Activated naive CD4-positive, alpha-beta T cell treated with anti-CD3 and anti-CD28 coated beads for 36 hours (primary cell): ENCODE measurements around the gene SEMA4A. TPM values are rescaled to one million over a fixed set of nuclear protein-coding genes. Genes with fewer than 3 reads are reported as not detected.

ENCODE experiments used
- CTCF ChIA-PET: fragments of 350-600 bp; sonication (Branson Sonifier 250); formaldehyde crosslinking; loops from one replicate; lab custom pipeline; 2021; ENCODE audit warnings: antibody characterized with exemption; lab: Charles Lee
- DNase-seq: peaks from one replicate; pipeline ENCODE4 v3.0.0-alpha.2; 2020
- H3K27ac Mint-ChIP-seq: one replicate; pipeline ENCODE4 v1.8.0; 2021; ENCODE audit warnings: mild to moderate bottlenecking, mixed read lengths
- H3K27me3 Mint-ChIP-seq: one replicate; pipeline ENCODE4 v1.8.0; 2021; ENCODE audit warnings: low read depth, mixed read lengths
- H3K36me3 Mint-ChIP-seq: one replicate; pipeline ENCODE4 v1.8.0; 2021; ENCODE audit warnings: low read depth, mixed read lengths
- H3K4me1 Mint-ChIP-seq: one replicate; pipeline ENCODE4 v1.8.0; 2021; ENCODE audit warnings: low read depth, mixed read lengths
- H3K4me3 Mint-ChIP-seq: one replicate; pipeline ENCODE4 v1.8.0; 2021; ENCODE audit warnings: mild to moderate bottlenecking, moderate library complexity, mixed read lengths
- H3K9me3 Mint-ChIP-seq: one replicate; pipeline ENCODE4 v1.8.0; 2021; ENCODE audit warnings: mixed read lengths
- intact Hi-C: fragments of 100-400 bp; cut with micrococcal nuclease; formaldehyde crosslinking; loops from one replicate; pipeline ENCODE4 v1.15.1; 2023
- total RNA-seq, 2 experiments: library from RNA; stranded (reverse); gene quantifications; one replicate each; pipeline ENCODE4 v1.2.3, GENCODE V29; 2021

SEMA4A gene
- 10 to 100 TPM; 17.4 to 17.5 TPM for total RNA-seq

DNA sequence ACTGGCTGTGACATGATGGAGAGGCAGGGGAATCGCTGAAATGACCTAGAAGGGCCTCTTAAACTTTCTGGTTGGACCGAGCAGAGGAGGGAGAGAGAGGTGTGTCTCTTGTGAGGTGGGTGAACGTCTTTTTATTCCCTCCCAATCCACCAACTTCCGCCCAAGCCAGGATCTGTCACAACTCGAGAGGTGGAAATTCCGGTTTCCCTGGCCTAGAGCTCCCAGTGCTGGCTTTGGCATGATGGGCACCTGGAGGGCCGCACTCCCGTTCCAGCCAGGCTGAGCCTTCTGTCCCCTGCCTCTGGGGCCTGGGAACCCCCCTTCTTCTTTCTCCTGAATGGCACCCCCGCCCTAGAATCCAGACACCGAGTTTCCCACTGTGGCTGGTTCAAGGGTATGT is at the start of gene SEMA4A:
SEMA4A (plus strand) TSS at position 224 of the 400 bp plus-strand sequence. CDS start 994 bp downstream, outside the sequence.
- Mint-ChIP-seq H3K27me3 (no peaks in the 10 kb centered on the region), H3K27ac (peak within 1 kb of the TSS; percentile 64), H3K9me3 (no peaks in the 10 kb centered on the region), H3K36me3 (no peaks in the 10 kb centered on the region), H3K4me1 (peaks cover 62% of the 10 kb centered on the region), H3K4me3 (peak within 1 kb of the TSS; percentile 65)
- DNase-seq, result no peak
- intact Hi-C loops, result no loop called here
- CTCF ChIA-PET, result no interaction called here

GRCh38 chr1:156104065-156104810 is 49.1 kb upstream of the SEMA4A start:
- Mint-ChIP-seq H3K27ac (peak overlapping the region; percentile 63), H3K36me3 (no peaks in the 10 kb centered on the region), H3K9me3 (no peaks in the 10 kb centered on the region), H3K4me1 (peaks cover 61% of the 10 kb centered on the region), H3K4me3 (no peak overlapping the region), H3K27me3 (peaks cover 16% of the 10 kb centered on the region)
- intact Hi-C loops, result no loop called here
- peak; percentile 48 for DNase-seq
- CTCF ChIA-PET, result interaction anchor here (0.7 to 4.1 kb wide), 5 partner anchors 9 to 27 kb away, joined by 3 to 38 read pairs (median 5); partner anchors contain the start of gene LMNA

DNA sequence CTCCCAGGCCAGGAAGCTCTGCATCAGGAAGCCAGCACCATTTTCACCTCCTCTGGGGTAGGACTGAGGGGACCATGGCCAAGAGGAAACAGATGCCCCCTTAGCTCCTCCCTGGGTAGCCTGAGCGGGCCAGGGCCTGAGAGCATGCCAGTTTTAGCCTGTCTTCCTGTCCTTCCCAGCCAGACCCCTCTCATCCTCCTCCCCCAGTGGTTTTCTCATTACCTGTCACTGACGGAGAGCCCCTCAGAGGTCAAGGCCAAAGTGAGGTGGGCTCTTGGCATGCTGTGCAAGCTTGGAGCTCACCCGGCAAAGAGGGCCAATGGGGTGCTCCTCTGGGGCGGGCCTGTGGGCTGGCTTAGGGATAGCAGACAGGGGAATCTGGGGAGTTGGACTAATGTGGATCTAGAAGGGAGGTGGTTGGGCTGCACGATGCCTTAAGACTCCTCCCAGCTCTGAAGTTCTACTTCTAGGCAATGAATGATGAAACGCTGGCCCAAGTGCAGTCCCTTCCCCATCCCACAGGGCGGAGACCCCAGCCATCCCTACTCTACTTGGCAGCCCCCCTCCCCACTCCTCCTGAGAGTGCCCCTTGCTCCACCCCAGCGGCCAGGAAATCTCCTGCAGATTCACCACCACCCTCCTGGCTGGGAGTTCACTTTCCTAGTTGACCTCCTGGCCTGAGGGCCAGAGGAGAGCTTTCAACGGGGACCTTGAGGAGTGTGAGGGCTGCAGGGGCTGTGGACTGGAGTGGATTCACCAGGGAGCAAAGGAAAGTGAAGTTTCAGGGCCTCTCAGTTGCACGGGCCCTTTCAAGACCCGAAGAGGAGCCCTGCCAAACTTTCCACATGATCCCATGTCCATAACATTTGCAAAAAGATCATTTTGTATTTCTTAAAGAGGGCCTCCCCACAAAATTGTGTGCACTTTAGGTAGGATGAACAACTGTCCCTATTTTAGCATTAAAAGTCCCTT is 48.2 kb upstream of the SEMA4A start:
- Mint-ChIP-seq H3K36me3 (no peaks in the 10 kb centered on the region), H3K4me3 (peak overlapping the region; percentile 54), H3K27me3 (peaks cover 14% of the 10 kb centered on the region), H3K4me1 (peaks cover 61% of the 10 kb centered on the region), H3K27ac (peak overlapping the region; percentile 90), H3K9me3 (no peaks in the 10 kb centered on the region)
- CTCF ChIA-PET, result interaction anchor here (1.2 to 4.1 kb wide), 4 partner anchors 9 to 119 kb away, joined by 3 to 38 read pairs (median 14); partner anchors contain the start of gene LMNA
- DNase-seq, result no peak
- intact Hi-C loops, result no loop called here

GRCh38 chr1:156106624-156107488 is 46.5 kb upstream of the SEMA4A start:
- intact Hi-C loops, result loop anchor here (1.0 kb wide), 6 partner anchors 7 to 111 kb away; partner anchors contain the start of gene LMNA
- H3K4me3 Mint-ChIP-seq, result peak overlapping the region; percentile 66
- no peaks in the 10 kb centered on the region for H3K9me3 Mint-ChIP-seq

DNA sequence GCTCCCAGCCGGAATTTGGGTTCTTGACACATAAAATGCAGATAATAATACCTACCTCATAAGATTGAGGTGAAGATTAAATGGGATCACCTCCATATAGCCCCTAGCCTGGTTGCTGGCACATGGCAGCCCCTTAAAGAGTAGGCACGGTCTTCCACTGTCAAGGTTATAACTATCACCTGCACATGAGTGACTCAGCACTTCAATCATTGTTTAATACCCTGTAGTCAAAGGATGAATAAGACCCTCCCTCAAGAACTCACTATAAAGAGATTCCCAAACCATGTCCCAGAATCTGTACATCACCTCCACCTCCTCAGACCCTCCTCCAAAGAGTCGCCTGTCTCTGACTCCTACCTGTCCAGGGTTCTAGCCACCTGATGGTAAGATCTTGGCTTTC is 45.3 kb upstream of the SEMA4A start:
- H3K4me1 Mint-ChIP-seq, result peaks cover 49% of the 10 kb centered on the region
- no peaks in the 10 kb centered on the region for H3K9me3 Mint-ChIP-seq
- CTCF ChIA-PET, result interaction anchor here (0.5 to 4.8 kb wide), 4 partner anchors 13 to 252 kb away, joined by 3 to 55 read pairs (median 22); no protein-coding TSS in a partner anchor
- no peak for DNase-seq
- intact Hi-C loops, result no loop called here
- H3K4me3 Mint-ChIP-seq, result no peak overlapping the region
- H3K36me3 Mint-ChIP-seq, result no peaks in the 10 kb centered on the region
- H3K27me3 Mint-ChIP-seq, result peaks cover 9% of the 10 kb centered on the region
- no peak overlapping the region for H3K27ac Mint-ChIP-seq

More at GRCh38 chr1:156106624-156107488, 46.5 kb upstream of the SEMA4A start:
- no peaks in the 10 kb centered on the region for H3K36me3 Mint-ChIP-seq
- H3K27ac Mint-ChIP-seq, result peak overlapping the region; percentile 90
- peaks cover 7% of the 10 kb centered on the region for H3K27me3 Mint-ChIP-seq
- CTCF ChIA-PET, result interaction anchor here (0.6 to 4.8 kb wide), 8 partner anchors 12 to 118 kb away, joined by 3 to 55 read pairs (median 7); no protein-coding TSS in a partner anchor
- peaks cover 53% of the 10 kb centered on the region for H3K4me1 Mint-ChIP-seq
- DNase-seq, result no peak

DNA sequence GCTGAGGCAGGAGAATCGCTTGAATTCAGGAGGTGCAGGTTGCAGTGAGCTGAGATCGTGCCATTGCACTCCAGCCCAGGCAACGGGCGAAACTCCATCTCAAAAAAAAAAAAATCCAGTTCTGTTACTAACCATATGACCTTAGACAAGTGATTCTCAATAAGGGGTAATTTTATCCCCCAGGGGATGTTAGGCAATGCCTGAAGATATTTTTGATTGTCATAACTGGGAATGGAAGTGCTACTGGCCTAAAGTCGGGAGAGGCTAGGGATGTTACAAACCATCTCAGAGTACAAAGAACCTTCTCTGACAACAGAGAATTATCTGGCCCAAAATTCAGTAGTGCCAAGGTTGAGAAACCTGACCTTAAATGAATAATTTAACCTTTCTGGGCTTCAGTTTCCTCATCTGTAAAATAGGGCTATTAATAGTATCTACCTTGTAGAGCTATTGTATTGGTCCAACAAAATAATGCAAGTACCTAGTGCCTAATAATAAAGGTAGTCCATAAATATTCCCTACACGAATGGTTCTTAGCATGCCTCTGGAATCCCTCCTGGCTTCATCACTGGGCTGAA is 44.6 kb upstream of the SEMA4A start:
- CTCF ChIA-PET, result interaction anchor here (1.6 to 4.8 kb wide), 2 partner anchors 18 to 19 kb away, joined by 3 to 55 read pairs; no protein-coding TSS in a partner anchor
- Mint-ChIP-seq H3K9me3 (no peaks in the 10 kb centered on the region), H3K36me3 (no peaks in the 10 kb centered on the region), H3K27me3 (peaks cover 13% of the 10 kb centered on the region), H3K4me3 (no peak overlapping the region), H3K4me1 (peaks cover 45% of the 10 kb centered on the region), H3K27ac (no peak overlapping the region)
- no peak for DNase-seq
- intact Hi-C loops, result no loop called here

DNA sequence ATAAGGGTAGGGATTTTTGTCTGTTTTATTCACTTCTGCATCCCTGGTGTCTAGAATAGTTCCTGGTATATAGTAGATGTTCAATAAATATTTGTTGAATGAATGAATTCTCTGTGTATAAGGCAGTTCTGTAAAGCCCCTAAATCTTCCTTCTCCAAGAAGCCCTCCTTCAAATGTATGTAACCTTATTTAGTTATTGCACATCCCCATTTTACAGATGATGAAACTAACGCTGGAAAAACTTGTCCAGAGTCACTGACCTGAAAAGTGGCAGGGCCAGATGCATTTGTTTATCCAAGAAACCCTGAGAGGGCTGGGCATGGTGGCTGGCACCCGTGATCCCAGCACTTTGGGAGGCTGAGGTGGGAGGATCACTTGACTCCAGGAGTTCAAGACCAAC is 43.1 kb upstream of the SEMA4A start:
- H3K4me1 Mint-ChIP-seq, result peaks cover 43% of the 10 kb centered on the region
- intact Hi-C loops, result no loop called here
- H3K4me3 Mint-ChIP-seq, result no peak overlapping the region
- H3K27me3 Mint-ChIP-seq, result peaks cover 19% of the 10 kb centered on the region
- H3K36me3 Mint-ChIP-seq, result no peaks in the 10 kb centered on the region
- H3K9me3 Mint-ChIP-seq, result no peaks in the 10 kb centered on the region
- no peak overlapping the region for H3K27ac Mint-ChIP-seq
- no peak for DNase-seq
- CTCF ChIA-PET, result interaction anchor here (0.6 to 4.8 kb wide), 3 partner anchors 9 to 19 kb away, joined by 3 to 55 read pairs (median 4); no protein-coding TSS in a partner anchor

- Mint-ChIP-seq H3K9me3 (no peaks in the 10 kb centered on the region), H3K27me3 (peaks cover 23% of the 10 kb centered on the region), H3K4me1 (peaks cover 41% of the 10 kb centered on the region), H3K36me3 (peaks cover 3% of the 10 kb centered on the region), H3K27ac (no peak overlapping the region), H3K4me3 (no peak overlapping the region)
- intact Hi-C loops, result no loop called here
- CTCF ChIA-PET, result interaction anchor here (1.2 to 6.3 kb wide), 4 partner anchors 11 to 17 kb away, joined by 3 to 48 read pairs (median 19); no protein-coding TSS in a partner anchor
- no peak for DNase-seq
Measured at GRCh38 chr1:156111355-156111962, 41.9 kb upstream of the SEMA4A start.

- Mint-ChIP-seq H3K4me3 (no peak overlapping the region), H3K27me3 (peaks cover 18% of the 10 kb centered on the region), H3K36me3 (peaks cover 3% of the 10 kb centered on the region), H3K4me1 (peaks cover 34% of the 10 kb centered on the region), H3K9me3 (no peaks in the 10 kb centered on the region), H3K27ac (no peak overlapping the region)
- no peak for DNase-seq
- CTCF ChIA-PET, result interaction anchor here (0.7 to 6.3 kb wide), 5 partner anchors 9 to 16 kb away, joined by 3 to 48 read pairs (median 4); no protein-coding TSS in a partner anchor
- intact Hi-C loops, result no loop called here
Measured at GRCh38 chr1:156112276-156113137, 40.9 kb upstream of the SEMA4A start.
